MM.1S (cell line): Measurements from ENCODE around the gene ZDHHC11B.

Experiments
- DNase-seq: peaks from one replicate; pipeline ENCODE4 v3.0.0-alpha.2; 2015
- H2AFZ ChIP-seq: fragments of 300-600 bp; sonication (generic); 2 replicates; pipeline ENCODE4 v1.6.0; 2016; ENCODE audit warnings: antibody characterized with exemption, low read length
- H3F3A ChIP-seq: fragments of 300-600 bp; sonication (generic); 2 replicates; pipeline ENCODE4 v1.6.1; 2016; ENCODE audit warnings: mild to moderate bottlenecking, antibody characterized with exemption, low read length, moderate library complexity, mixed read lengths; ENCODE audit not compliant: insufficient read depth
- H3K27ac ChIP-seq: fragments of 300-600 bp; sonication (generic); 2 replicates; pipeline ENCODE4 v1.5.1; 2016; ENCODE audit warnings: mild to moderate bottlenecking, low read length
- H3K27me3 ChIP-seq: fragments of 300-600 bp; sonication (generic); replicated peaks from 2 replicates; pipeline ENCODE4 v1.6.0; 2016; ENCODE audit warnings: low read length; ENCODE audit not compliant: insufficient read depth
- H3K36me3 ChIP-seq: fragments of 300-600 bp; sonication (generic); replicated peaks from 2 replicates; pipeline ENCODE4 v1.6.1; 2016; ENCODE audit warnings: mild to moderate bottlenecking, low read length, mixed read lengths; ENCODE audit not compliant: insufficient read depth
- H3K4me1 ChIP-seq: fragments of 300-600 bp; sonication (generic); 2 replicates; pipeline ENCODE4 v1.6.1; 2016; ENCODE audit warnings: low read length, mixed read lengths
- H3K4me2 ChIP-seq: fragments of 300-600 bp; sonication (generic); 2 replicates; pipeline ENCODE4 v1.6.0; 2016; ENCODE audit warnings: low read depth, low read length
- H3K4me3 ChIP-seq: fragments of 300-600 bp; sonication (generic); 2 replicates; pipeline ENCODE4 v1.5.1; 2016; ENCODE audit warnings: low read length, mixed read lengths
- H3K79me2 ChIP-seq: fragments of 300-600 bp; sonication (generic); 2 replicates; pipeline ENCODE4 v1.6.1; 2016; ENCODE audit warnings: mixed run types, low read length, mixed read lengths
- H3K9ac ChIP-seq: fragments of 300-600 bp; sonication (generic); 2 replicates; pipeline ENCODE4 v1.6.1; 2016; ENCODE audit warnings: low read length, mixed read lengths
- H3K9me2 ChIP-seq: fragments of 300-600 bp; sonication (generic); replicated peaks from 2 replicates; pipeline ENCODE4 v1.6.1; 2016; ENCODE audit warnings: mild to moderate bottlenecking, low read length, mixed read lengths; ENCODE audit not compliant: insufficient read depth
- H3K9me3 ChIP-seq: fragments of 300-600 bp; sonication (generic); replicated peaks from 2 replicates; pipeline ENCODE4 v1.6.1; 2016; ENCODE audit warnings: mild to moderate bottlenecking, low read length, mixed read lengths; ENCODE audit not compliant: insufficient read depth
- H4K20me1 ChIP-seq: fragments of 300-600 bp; sonication (generic); 2 replicates; pipeline ENCODE4 v1.6.1; 2016; ENCODE audit warnings: mild to moderate bottlenecking, low read length, moderate library complexity, mixed read lengths; ENCODE audit not compliant: insufficient read depth
- EZH2 ChIP-seq: fragments of 300-600 bp; sonication (generic); optimal IDR thresholded peaks from 2 replicates; pipeline ENCODE3; 2017; ENCODE audit warnings: low read depth, mild to moderate bottlenecking, antibody characterized with exemption, low read length, mixed read lengths
- EZH2phosphoT487 ChIP-seq: fragments of 300-600 bp; sonication (generic); IDR thresholded peaks from 2 replicates; pipeline ENCODE4 v1.6.1; 2018; ENCODE audit warnings: antibody characterized with exemption, low read length
- TF ChIP-seq, protein P1 (sequence below): fragments of 300-600 bp; sonication (generic); IDR thresholded peaks from 2 replicates; pipeline ENCODE4 v1.5.1; 2016; ENCODE audit warnings: antibody characterized with exemption, low read length, mixed read lengths

Gene ZDHHC11B

GRCh38 chr5:677131-678101, 107.1 kb downstream of the ZDHHC11B start:
- no peak for DNase-seq
- Histone ChIP-seq H2AFZ (no peak overlapping the region), H3K4me2 (no peak overlapping the region)

GRCh38 chr5:676699-677076, 107.8 kb downstream of the ZDHHC11B start:
- no peaks in the 10 kb centered on the region for H4K20me1 ChIP-seq
- TF ChIP-seq EZH2phosphoT487 (no peak), EZH2 (no peak)
- TF ChIP-seq, protein P1, sequence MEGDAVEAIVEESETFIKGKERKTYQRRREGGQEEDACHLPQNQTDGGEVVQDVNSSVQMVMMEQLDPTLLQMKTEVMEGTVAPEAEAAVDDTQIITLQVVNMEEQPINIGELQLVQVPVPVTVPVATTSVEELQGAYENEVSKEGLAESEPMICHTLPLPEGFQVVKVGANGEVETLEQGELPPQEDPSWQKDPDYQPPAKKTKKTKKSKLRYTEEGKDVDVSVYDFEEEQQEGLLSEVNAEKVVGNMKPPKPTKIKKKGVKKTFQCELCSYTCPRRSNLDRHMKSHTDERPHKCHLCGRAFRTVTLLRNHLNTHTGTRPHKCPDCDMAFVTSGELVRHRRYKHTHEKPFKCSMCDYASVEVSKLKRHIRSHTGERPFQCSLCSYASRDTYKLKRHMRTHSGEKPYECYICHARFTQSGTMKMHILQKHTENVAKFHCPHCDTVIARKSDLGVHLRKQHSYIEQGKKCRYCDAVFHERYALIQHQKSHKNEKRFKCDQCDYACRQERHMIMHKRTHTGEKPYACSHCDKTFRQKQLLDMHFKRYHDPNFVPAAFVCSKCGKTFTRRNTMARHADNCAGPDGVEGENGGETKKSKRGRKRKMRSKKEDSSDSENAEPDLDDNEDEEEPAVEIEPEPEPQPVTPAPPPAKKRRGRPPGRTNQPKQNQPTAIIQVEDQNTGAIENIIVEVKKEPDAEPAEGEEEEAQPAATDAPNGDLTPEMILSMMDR, result no peak

More at GRCh38 chr5:677131-678101, 107.1 kb downstream of the ZDHHC11B start:
- H4K20me1 ChIP-seq, result no peaks in the 10 kb centered on the region
- no peaks in the 10 kb centered on the region for H3K36me3 ChIP-seq
- no peaks in the 10 kb centered on the region for H3F3A ChIP-seq
- no peak overlapping the region for H3K4me3 ChIP-seq
- no peaks in the 10 kb centered on the region for H3K4me1 ChIP-seq
- H3K79me2 ChIP-seq, result no peaks in the 10 kb centered on the region
- H3K9me2 ChIP-seq, result no peaks in the 10 kb centered on the region
- TF ChIP-seq, protein P1, result no peak
- TF ChIP-seq EZH2 (no peak), EZH2phosphoT487 (no peak)
- no peaks in the 10 kb centered on the region for H3K9me3 ChIP-seq
- no peak overlapping the region for H3K27ac ChIP-seq
- no peaks in the 10 kb centered on the region for H3K27me3 ChIP-seq
- no peak overlapping the region for H3K9ac ChIP-seq

DNA sequence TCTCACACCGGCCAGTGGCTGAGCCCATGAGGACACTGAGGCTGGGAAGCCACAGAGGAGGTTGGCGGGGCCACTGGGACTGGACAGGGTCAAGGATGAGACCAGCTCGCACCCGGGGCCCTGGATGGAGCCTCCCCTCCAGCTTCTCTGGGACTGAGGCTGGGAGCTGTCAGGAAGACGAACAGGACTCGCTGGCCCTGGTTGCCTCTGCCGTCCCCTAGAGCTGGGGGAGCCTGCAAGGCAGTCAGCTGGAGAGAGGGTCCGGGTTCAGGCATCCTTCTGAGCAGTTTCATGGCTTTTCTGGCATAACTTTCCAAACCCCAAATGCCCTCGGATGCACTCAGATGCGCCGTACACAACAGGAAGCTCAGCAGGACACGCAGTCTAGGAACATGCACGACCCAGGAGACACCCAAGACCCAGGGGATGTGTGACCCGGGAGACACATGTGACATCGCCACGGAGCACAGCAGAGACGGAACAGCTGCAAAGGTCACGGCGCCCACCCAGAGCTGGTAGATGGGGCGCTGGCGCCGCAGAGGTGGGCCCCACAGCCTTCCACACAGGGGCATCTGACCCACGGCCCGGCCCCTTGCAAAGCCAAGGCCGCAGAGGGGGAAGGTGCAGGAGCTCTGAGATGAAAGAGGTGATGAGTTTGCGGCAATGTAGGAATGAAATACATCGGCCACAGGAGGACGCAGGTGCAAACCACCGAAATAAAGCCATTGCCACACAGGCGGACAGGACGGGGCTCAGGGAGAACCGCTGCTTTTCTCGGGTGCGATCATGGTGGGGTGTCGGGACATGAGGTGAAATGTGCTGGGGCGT, 108.4 kb downstream of the ZDHHC11B start:
- Histone ChIP-seq H3K79me2 (no peaks in the 10 kb centered on the region), H3K4me1 (no peaks in the 10 kb centered on the region), H3K36me3 (no peaks in the 10 kb centered on the region), H3K9me3 (no peaks in the 10 kb centered on the region), H3K9me2 (no peaks in the 10 kb centered on the region), H3K27me3 (no peaks in the 10 kb centered on the region), H3K4me3 (no peak overlapping the region), H3K27ac (no peak overlapping the region), H3K9ac (no peak overlapping the region), H3K4me2 (no peak overlapping the region), H2AFZ (no peak overlapping the region), H4K20me1 (no peaks in the 10 kb centered on the region), H3F3A (no peaks in the 10 kb centered on the region)
- no peak for DNase-seq
- TF ChIP-seq EZH2 (no peak), EZH2phosphoT487 (no peak)
- TF ChIP-seq, protein P1, result no peak

More at GRCh38 chr5:676699-677076, 107.8 kb downstream of the ZDHHC11B start:
- no peak for DNase-seq
- no peaks in the 10 kb centered on the region for H3K9me2 ChIP-seq
- no peaks in the 10 kb centered on the region for H3K36me3 ChIP-seq
- H3K9ac ChIP-seq, result no peak overlapping the region
- H3K27ac ChIP-seq, result no peak overlapping the region
- H3F3A ChIP-seq, result no peaks in the 10 kb centered on the region
- H3K4me2 ChIP-seq, result no peak overlapping the region
- no peaks in the 10 kb centered on the region for H3K79me2 ChIP-seq
- H3K9me3 ChIP-seq, result no peaks in the 10 kb centered on the region
- H2AFZ ChIP-seq, result no peak overlapping the region
- H3K27me3 ChIP-seq, result no peaks in the 10 kb centered on the region
- no peaks in the 10 kb centered on the region for H3K4me1 ChIP-seq
- H3K4me3 ChIP-seq, result no peak overlapping the region
